K562 (cell line): ENCODE data around the gene NPR1. TPM values are rescaled to one million over a fixed set of nuclear protein-coding genes. Genes with fewer than 3 reads are reported as not detected.

Experiments
- ATAC-seq: fragments of 200-7000 bp; cut with Tn5 transposase; 3 replicates; pipeline ENCODE4 v1.9.1; 2020; ENCODE audit warnings: moderate library complexity
- BruUV-seq: library from RNA; stranded (reverse); fragments of 400-500 nt; replicated peaks from 2 replicates; lab custom pipeline; 2021; lab: Mats Ljungman, UMichigan
- CTCF ChIA-PET: fragments of 300-600 bp; formaldehyde crosslinking; extraction: SDS; loops from one replicate; lab custom pipeline; 2021; ENCODE audit warnings: low intra/inter-chr PET ratio; lab: Yijun Ruan, JAX
- POLR2A ChIA-PET: fragments of 300-600, 350-650 bp; sonication (Branson Sonifier 250); formaldehyde crosslinking; extraction: SDS; loops from one replicate; lab custom pipeline; 2021; ENCODE audit warnings: antibody characterized with exemption, inconsistent platforms; lab: Yijun Ruan, JAX
- DNase-seq, 4 experiments: peaks; one replicate each; pipeline versions ENCODE4 v3.0.0 to v3.0.0-alpha.2; 2011 to 2018; ENCODE audit warnings: low spot score in 3 of 4, mixed read lengths in 3 of 4; ENCODE audit errors: extremely low read depth in 1 of 4
- FAIRE-seq: peaks from 2 replicates; lab custom pipeline; 2011; peaks lifted over from hg19 to GRCh38; lab: Jason Lieb, UNC
- H2AFZ ChIP-seq: 2 replicates; pipeline ENCODE4 v1.6.0; 2011; ENCODE audit warnings: low read depth, low read length, control low read depth, inconsistent platforms
- H3K27ac ChIP-seq: fragments of 200-600 bp; 3 replicates; pipeline ENCODE4 v1.8.0; 2011; ENCODE audit warnings: low read depth, mild to moderate bottlenecking, control low read depth, inconsistent platforms, low read length, moderate library complexity, mixed read lengths; ENCODE audit errors: extremely low read depth
- H3K27me3 ChIP-seq, 2 experiments: fragments of 300-600 bp in 1 of 2; 2 replicates in 1 of 2; 3 replicates in 1 of 2; pipeline versions ENCODE4 v1.6.0 to v1.8.0; 2011; ENCODE audit warnings: inconsistent platforms in 2 of 2, low read length in 2 of 2, mild to moderate bottlenecking in 1 of 2, mixed read lengths in 1 of 2, moderate library complexity in 1 of 2; ENCODE audit not compliant: control insufficient read depth in 2 of 2, insufficient read depth in 2 of 2
- H3K36me3 ChIP-seq: fragments of 300-600 bp; 3 replicates; pipeline ENCODE4 v1.8.0; 2011; ENCODE audit warnings: mild to moderate bottlenecking, low read length, inconsistent platforms; ENCODE audit not compliant: control insufficient read depth, insufficient read depth
- H3K4me1 ChIP-seq, 2 experiments: fragments of 200-600 bp in 1 of 2; replicated peaks in 1 of 2; 2 replicates in 1 of 2; 3 replicates in 1 of 2; pipeline versions ENCODE4 v1.5.1 to v1.8.0; 2011; ENCODE audit warnings: inconsistent platforms in 2 of 2, low read length in 2 of 2, mild to moderate bottlenecking in 1 of 2, mixed read lengths in 1 of 2, moderate library complexity in 1 of 2; ENCODE audit not compliant: control insufficient read depth in 2 of 2, insufficient read depth in 2 of 2
- H3K4me2 ChIP-seq: 2 replicates; pipeline ENCODE4 v1.6.1; 2011; ENCODE audit warnings: low read length, control low read depth, inconsistent platforms, mixed read lengths; ENCODE audit not compliant: insufficient read depth
- H3K4me3 ChIP-seq: fragments of 200-600 bp; sonication (generic), shearing (Covaris generic); 2 replicates; pipeline ENCODE4 v1.5.1; 2016; ENCODE audit warnings: control low read depth, inconsistent platforms
- H3K79me2 ChIP-seq: fragments of 200-600 bp; 3 replicates; pipeline ENCODE4 v1.8.0; 2011; ENCODE audit warnings: low read length, inconsistent platforms; ENCODE audit not compliant: control insufficient read depth, insufficient read depth
- H3K9ac ChIP-seq, 2 experiments: 2 replicates each; pipeline versions ENCODE4 v1.6.0 to v1.6.1; 2011; ENCODE audit warnings: low read depth in 2 of 2, low read length in 2 of 2, control low read depth in 1 of 2, inconsistent platforms in 1 of 2, mild to moderate bottlenecking in 1 of 2, mixed read lengths in 1 of 2; ENCODE audit not compliant: insufficient read depth in 1 of 2
- H3K9me1 ChIP-seq: one replicate; pipeline ENCODE4 v1.6.0; 2011; ENCODE audit warnings: inconsistent platforms, mild to moderate bottlenecking, low read length, moderate library complexity; ENCODE audit not compliant: control insufficient read depth, insufficient read depth
- H3K9me3 ChIP-seq: replicated peaks from 2 replicates; pipeline ENCODE4 v1.5.1; 2011; ENCODE audit warnings: low read depth, low read length, inconsistent platforms; ENCODE audit not compliant: control insufficient read depth, insufficient read depth
- H4K20me1 ChIP-seq: replicated peaks from 2 replicates; pipeline ENCODE4 v1.6.1; 2011; ENCODE audit warnings: low read length, inconsistent platforms, mixed read lengths; ENCODE audit not compliant: control insufficient read depth, insufficient read depth
- COPS2 ChIP-seq: fragments of 450-650 bp; conservative IDR thresholded peaks from 2 replicates; pipeline ENCODE4 v1.6.1; 2016; ENCODE audit warnings: mild to moderate bottlenecking, moderate library complexity
- FOXP1 ChIP-seq: sonication (generic); formaldehyde crosslinking; IDR thresholded peaks from 2 replicates; pipeline ENCODE4 v1.8.0; 2022; ENCODE audit warnings: mild to moderate bottlenecking, missing genetic modification reagents
- MXI1 ChIP-seq: IDR thresholded peaks from 2 replicates; pipeline ENCODE4 v1.6.1; 2011; ENCODE audit warnings: low read depth, mild to moderate bottlenecking, improper control_type of control experiment, low read length
- NCOR1 ChIP-seq: fragments of 450-650 bp; IDR thresholded peaks from 2 replicates; pipeline ENCODE4 v1.6.1; 2016; ENCODE audit warnings: mild to moderate bottlenecking, moderate library complexity
- POLR2AphosphoS5 ChIP-seq: IDR thresholded peaks from 2 replicates; pipeline ENCODE4 v1.6.1; 2011; ENCODE audit warnings: mild to moderate bottlenecking, low read depth, low read length, moderate library complexity; ENCODE audit not compliant: control insufficient read depth, insufficient read depth
- RBFOX2 ChIP-seq: fragments of 200-400 bp; formaldehyde crosslinking; IDR thresholded peaks from 2 replicates; pipeline ENCODE4 v1.6.1; 2017; ENCODE audit warnings: low read depth, mild to moderate bottlenecking, low read length, moderate library complexity
- WGBS: fragments of 100-300 bp; shearing (Covaris generic); methylation state at CpG from one replicate; pipeline ENCODE4 v1.1.6; 2016; ENCODE audit warnings: low coverage, mixed read lengths; ENCODE audit not compliant: insufficient coverage; ENCODE audit errors: missing lambda C conversion rate; 5-methylcytosine and 5-hydroxymethylcytosine counted together
- in situ Hi-C: fragments of 300-500 bp; cut with MboI; formaldehyde crosslinking; loops from 4 replicates; pipeline ENCODE4 v1.15.0; 2018; ENCODE audit warnings: inconsistent platforms, mixed read lengths
- intact Hi-C: fragments of 100-400 bp; cut with micrococcal nuclease; formaldehyde crosslinking; loops from 2 replicates; pipeline ENCODE4 v1.14.2; 2022
- polyA plus RNA-seq, 8 experiments: library from polyadenylated mRNA; depleted of rRNA in 4 of 8; stranded (reverse) in 5 of 8; unstranded in 3 of 8; fragments of >200 nt; fragmentation: Nextera tagmentation in 2 of 8; fragmentation: Illumina TruSeq in 1 of 8; extraction: Ambion mirVana in 2 of 8; extraction: Trizol in 1 of 8; gene quantifications; 2 replicates each; pipeline versions ENCODE4 v1.2.1 to v1.2.3, GENCODE V29; 2011 to 2014; ENCODE audit warnings: inconsistent platforms in 1 of 8, missing spikeins in 1 of 8
- total RNA-seq, 7 experiments: library from RNA; depleted of rRNA in 6 of 7; stranded (reverse); fragments of >200 nt in 6 of 7; fragmentation: Illumina TruSeq in 2 of 7; extraction: Trizol in 2 of 7; gene quantifications; 2 replicates each; pipeline versions ENCODE4 v1.2.1 to v1.2.3, GENCODE V29; 2011 to 2021; ENCODE audit warnings: low replicate concordance in 1 of 7

Gene NPR1
- total and polyA plus RNA-seq, 9 of the 15 experiments (the other 6 are each of a cell fraction or from before 2014, with no cell fraction given), result 0.05 to 0.16 (median 0.06) TPM; not detected in 6

GRCh38 chr1:153633754-153634665 lies 44.5 kb upstream of the NPR1 start, which contains the start of gene CHTOP (continued):
- TF ChIP-seq FOXP1 (CRISPR knock-in tag), result 0 out of 2 replicates have a peak, but pooled peaks have one; percentile 45
- TF ChIP-seq MXI1, result peak; percentile 68
- no peak for TF ChIP-seq COPS2

DNA sequence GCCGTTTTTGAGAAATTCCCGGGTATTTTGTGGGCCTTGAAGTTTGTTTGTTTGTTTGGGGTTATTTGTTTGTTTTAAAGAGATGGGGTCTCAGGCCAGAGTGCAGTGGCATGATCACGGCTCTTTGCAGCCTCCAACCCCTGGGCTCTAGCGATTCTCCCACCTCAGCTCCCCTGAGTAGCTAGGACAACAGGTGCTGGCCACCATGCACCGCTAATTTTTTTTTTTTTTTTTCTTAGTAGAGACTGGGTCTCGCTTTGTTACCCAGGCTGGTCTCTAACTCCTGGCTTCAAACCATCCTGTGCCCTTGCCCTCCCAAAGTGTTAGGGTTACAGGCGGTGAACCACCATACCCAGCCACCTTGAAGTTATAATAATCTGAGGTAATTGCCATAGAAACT lies 42.6 kb upstream of the NPR1 start:
- CTCF ChIA-PET, result no interaction called here
- Histone ChIP-seq H3K9me1 (no peaks in the 10 kb centered on the region), H2AFZ (no peak overlapping the region), H3K4me2 (peak overlapping the region; percentile 88), H3K4me3 (peak overlapping the region; percentile 89), H3K9ac (peak overlapping the region; percentile 90 to 100), H4K20me1 (no peaks in the 10 kb centered on the region; the same call in 1 of the 2 replicates), H3K27me3 (no peaks in the 10 kb centered on the region), H3K36me3 (peaks cover 54% of the 10 kb centered on the region), H3K9me3 (no peaks in the 10 kb centered on the region), H3K79me2 (peaks cover 56% of the 10 kb centered on the region), H3K4me1 (peaks cover 10 to 13% of the 10 kb centered on the region in 2 experiments; a peak in 4 of 5 replicates), H3K27ac (0 out of 3 replicates have a peak overlapping the region, but pooled peaks have one; percentile 6)
- POLR2A ChIA-PET, result interaction anchor here (0.6 to 11.6 kb wide), 4 partner anchors 14 to 351 kb away, joined by 3 to 205 read pairs (median 10); no protein-coding TSS in a partner anchor
- DNase-seq (no peak), FAIRE-seq (no peak), ATAC-seq (no peak)
- in situ Hi-C loops (no loop called here), intact Hi-C loops (no loop called here)
- BruUV-seq, result no TSS peak
- WGBS, result 68% methylated on average over 7 of the region's 7 CpGs
- TF ChIP-seq POLR2AphosphoS5, result no peak
- no peak for TF ChIP-seq NCOR1
- TF ChIP-seq RBFOX2, result peak; percentile 6; the same call in 1 of the 2 replicates
